Trophoblast cell (in vitro differentiated cells and primary cell): ENCODE data around the gene SCARF1.

ENCODE experiments used
- DNase-seq, 2 donors: peaks; one replicate each; pipeline ENCODE4 v3.0.0-alpha.2; 2016
- H2AFZ ChIP-seq: 2 replicates; pipeline ENCODE4 v1.6.1; 2013; ENCODE audit warnings: low read length, moderate library complexity, mild to moderate bottlenecking; ENCODE audit not compliant: insufficient read depth, poor library complexity
- H2AK5ac ChIP-seq: 2 replicates; pipeline ENCODE4 v1.6.1; 2013; ENCODE audit warnings: mild to moderate bottlenecking, low read length
- H2BK120ac ChIP-seq: 2 replicates; pipeline ENCODE4 v1.6.1; 2013; ENCODE audit warnings: low read length, mild to moderate bottlenecking, moderate library complexity; ENCODE audit not compliant: insufficient read depth, poor library complexity
- H2BK12ac ChIP-seq: 2 replicates; pipeline ENCODE4 v1.6.1; 2013; ENCODE audit warnings: mild to moderate bottlenecking, low read length, moderate library complexity
- H2BK5ac ChIP-seq: 2 replicates; pipeline ENCODE4 v1.6.1; 2013; ENCODE audit warnings: low read length, low read depth, moderate library complexity, mild to moderate bottlenecking; ENCODE audit not compliant: poor library complexity
- H3K14ac ChIP-seq: 2 replicates; pipeline ENCODE4 v1.6.1; 2013; ENCODE audit warnings: mild to moderate bottlenecking, low read length
- H3K18ac ChIP-seq: 2 replicates; pipeline ENCODE4 v1.6.1; 2013; ENCODE audit warnings: mild to moderate bottlenecking, low read length
- H3K23ac ChIP-seq: 2 replicates; pipeline ENCODE4 v1.6.1; 2013; ENCODE audit warnings: low read length
- H3K27ac ChIP-seq: 2 replicates; pipeline ENCODE4 v1.5.1; 2013; ENCODE audit warnings: low read depth, mild to moderate bottlenecking, inconsistent platforms, low read length, moderate library complexity
- H3K27me3 ChIP-seq: 2 replicates; pipeline ENCODE4 v1.6.1; 2013; ENCODE audit warnings: inconsistent platforms, mild to moderate bottlenecking, low read length, moderate library complexity; ENCODE audit not compliant: insufficient read depth
- H3K36me3 ChIP-seq, 2 experiments: 1 replicate in 1 of 2; 2 replicates in 1 of 2; pipeline ENCODE4 v1.6.1; 2013; ENCODE audit warnings: low read length in 2 of 2, mild to moderate bottlenecking in 2 of 2, moderate library complexity in 1 of 2; ENCODE audit not compliant: insufficient read depth in 2 of 2, control insufficient read depth in 1 of 2
- H3K4ac ChIP-seq: 2 replicates; pipeline ENCODE4 v1.6.1; 2013; ENCODE audit warnings: low read depth, mild to moderate bottlenecking, low read length, moderate library complexity
- H3K4me1 ChIP-seq, 2 experiments: 1 replicate in 1 of 2; 2 replicates in 1 of 2; pipeline ENCODE4 v1.6.1; 2013; ENCODE audit warnings: low read length in 2 of 2, mild to moderate bottlenecking in 2 of 2, moderate library complexity in 1 of 2; ENCODE audit not compliant: insufficient read depth in 2 of 2, control insufficient read depth in 1 of 2
- H3K4me2 ChIP-seq: 2 replicates; pipeline ENCODE4 v1.6.1; 2013; ENCODE audit warnings: inconsistent platforms, mild to moderate bottlenecking, low read length, moderate library complexity
- H3K4me3 ChIP-seq: 2 replicates; pipeline ENCODE4 v1.5.1; 2013; ENCODE audit warnings: mild to moderate bottlenecking, low read depth, low read length, inconsistent platforms
- H3K79me1 ChIP-seq: one replicate; pipeline ENCODE4 v1.6.1; 2013; ENCODE audit warnings: low read length
- H3K79me2 ChIP-seq: 2 replicates; pipeline ENCODE4 v1.6.1; 2013; ENCODE audit warnings: low read length, mild to moderate bottlenecking; ENCODE audit not compliant: control insufficient read depth, insufficient read depth, poor library complexity
- H3K9ac ChIP-seq: 2 replicates; pipeline ENCODE4 v1.6.1; 2013; ENCODE audit warnings: mild to moderate bottlenecking, low read length
- H3K9me3 ChIP-seq: 2 replicates; pipeline ENCODE4 v1.6.1; 2013; ENCODE audit warnings: low read depth, mild to moderate bottlenecking, control low read depth, inconsistent platforms, low read length; ENCODE audit not compliant: insufficient read depth
- H4K12ac ChIP-seq: 2 replicates; pipeline ENCODE4 v1.6.1; 2013; ENCODE audit warnings: low read depth, mild to moderate bottlenecking, low read length, moderate library complexity
- H4K8ac ChIP-seq: 2 replicates; pipeline ENCODE4 v1.6.1; 2013; ENCODE audit warnings: low read depth, mild to moderate bottlenecking, low read length, moderate library complexity
- H4K91ac ChIP-seq: one replicate; pipeline ENCODE4 v1.6.1; 2013; ENCODE audit warnings: low read depth, mild to moderate bottlenecking, low read length, moderate library complexity
- WGBS: extraction: QIAGEN DNeasy Blood & Tissue Kit; methylation state at CpG from one replicate; pipeline ENCODE4 v1.1.7; 2013; ENCODE audit warnings: missing lambda C conversion rate; ENCODE audit not compliant: insufficient read length, insufficient coverage; ENCODE audit errors: extremely low coverage; 5-methylcytosine and 5-hydroxymethylcytosine counted together

The SCARF1 gene

GRCh38 chr17:1627182-1627981 lies 18.1 kb downstream of the SCARF1 start:
- no CpG with 5 or more reads among the region's 39 CpGs for WGBS
- Histone ChIP-seq H3K9ac (peak overlapping the region; percentile 4), H3K4me3 (peak overlapping the region; percentile 70)

GRCh38 chr17:1626333-1626732 lies 19.2 kb downstream of the SCARF1 start:
- H2BK12ac ChIP-seq, result no peak overlapping the region
- H3K9me3 ChIP-seq, result peaks cover 2% of the 10 kb centered on the region
- H3K9ac ChIP-seq, result no peak overlapping the region

More at GRCh38 chr17:1627182-1627981, 18.1 kb downstream of the SCARF1 start:
- H3K14ac ChIP-seq, result peak overlapping the region; percentile 38
- H4K12ac ChIP-seq, result no peak overlapping the region
- no peak overlapping the region for H2BK120ac ChIP-seq
- peaks cover 0 to 7% of the 10 kb centered on the region in 2 experiments for H3K36me3 ChIP-seq
- H4K91ac ChIP-seq, result peak overlapping the region; percentile 81
- no peak overlapping the region for H2BK12ac ChIP-seq
- peaks cover 6 to 14% of the 10 kb centered on the region in 2 experiments for H3K4me1 ChIP-seq
- H3K27ac ChIP-seq, result no peak overlapping the region
- peak overlapping the region; percentile 50 for H2AFZ ChIP-seq
- peak in 1 of 2 donors; percentile 10 for DNase-seq
- peaks cover 19% of the 10 kb centered on the region for H3K79me1 ChIP-seq
- H3K23ac ChIP-seq, result no peak overlapping the region
- H3K4me2 ChIP-seq, result peak overlapping the region; percentile 99
- H3K4ac ChIP-seq, result no peak overlapping the region
- no peak overlapping the region for H2BK5ac ChIP-seq
- H3K18ac ChIP-seq, result peak overlapping the region; percentile 56
- no peak overlapping the region for H2AK5ac ChIP-seq
- peaks cover 2% of the 10 kb centered on the region for H3K9me3 ChIP-seq
- H4K8ac ChIP-seq, result peak overlapping the region; percentile 34
- H3K79me2 ChIP-seq, result peaks cover 3% of the 10 kb centered on the region
- H3K27me3 ChIP-seq, result no peaks in the 10 kb centered on the region

GRCh38 chr17:1625581-1625980 lies 20.0 kb downstream of the SCARF1 start:
- Histone ChIP-seq H3K79me2 (peaks cover 8% of the 10 kb centered on the region), H4K12ac (no peak overlapping the region), H3K4me2 (no peak overlapping the region), H4K8ac (peak overlapping the region; percentile 22), H3K9me3 (peaks cover 2% of the 10 kb centered on the region), H3K4me3 (no peak overlapping the region), H3K27me3 (no peaks in the 10 kb centered on the region), H3K14ac (no peak overlapping the region), H2BK5ac (no peak overlapping the region), H3K36me3 (peaks cover 0 to 7% of the 10 kb centered on the region in 2 experiments), H3K9ac (no peak overlapping the region), H3K4ac (no peak overlapping the region), H3K4me1 (peaks cover 16 to 25% of the 10 kb centered on the region in 2 experiments), H2BK12ac (no peak overlapping the region), H3K27ac (no peak overlapping the region), H3K23ac (no peak overlapping the region), H3K18ac (no peak overlapping the region), H2BK120ac (no peak overlapping the region), H3K79me1 (peaks cover 29% of the 10 kb centered on the region), H2AK5ac (no peak overlapping the region), H2AFZ (no peak overlapping the region), H4K91ac (no peak overlapping the region)
- DNase-seq, result no peak
- no CpG with 5 or more reads among the region's 6 CpGs for WGBS

More at GRCh38 chr17:1626333-1626732, 19.2 kb downstream of the SCARF1 start:
- Histone ChIP-seq H2AFZ (no peak overlapping the region), H3K14ac (no peak overlapping the region), H2BK120ac (no peak overlapping the region), H4K8ac (no peak overlapping the region), H3K4ac (no peak overlapping the region), H2AK5ac (no peak overlapping the region), H3K4me1 (peaks cover 9 to 18% of the 10 kb centered on the region in 2 experiments), H2BK5ac (peak overlapping the region; percentile 3), H4K12ac (no peak overlapping the region), H3K27ac (peak overlapping the region; percentile 43), H3K4me3 (no peak overlapping the region), H3K27me3 (no peaks in the 10 kb centered on the region), H3K23ac (no peak overlapping the region), H3K4me2 (no peak overlapping the region), H3K18ac (no peak overlapping the region), H4K91ac (peak overlapping the region; percentile 0), H3K79me1 (peaks cover 22% of the 10 kb centered on the region), H3K36me3 (peaks cover 0 to 7% of the 10 kb centered on the region in 2 experiments), H3K79me2 (peaks cover 3% of the 10 kb centered on the region)
- no CpG with 5 or more reads among the region's 3 CpGs for WGBS
- DNase-seq, result peak in 1 of 2 donors; percentile 55

- Histone ChIP-seq H3K9ac (no peak overlapping the region), H3K23ac (no peak overlapping the region), H3K79me1 (peaks cover 29% of the 10 kb centered on the region), H3K36me3 (peaks cover 0 to 7% of the 10 kb centered on the region in 2 experiments), H2AFZ (no peak overlapping the region), H2AK5ac (no peak overlapping the region), H3K18ac (peak overlapping the region; percentile 4), H2BK12ac (no peak overlapping the region), H3K4me3 (no peak overlapping the region), H3K27me3 (no peaks in the 10 kb centered on the region), H3K4me1 (peaks cover 16 to 25% of the 10 kb centered on the region in 2 experiments), H3K27ac (no peak overlapping the region), H2BK120ac (no peak overlapping the region), H3K14ac (no peak overlapping the region), H3K79me2 (peaks cover 8% of the 10 kb centered on the region), H2BK5ac (no peak overlapping the region), H3K4me2 (no peak overlapping the region), H4K12ac (no peak overlapping the region), H3K4ac (no peak overlapping the region), H4K91ac (no peak overlapping the region), H3K9me3 (peaks cover 2% of the 10 kb centered on the region), H4K8ac (no peak overlapping the region)
- no peak for DNase-seq
- no CpG with 5 or more reads among the region's 14 CpGs for WGBS
These were observed 20.5 kb downstream of the SCARF1 start for GRCh38 chr17:1625053-1625452.
